ENCODE measurements around the gene SMARCA4. TPM values are rescaled to one million over a fixed set of nuclear protein-coding genes. Genes with fewer than 3 reads are reported as not detected.
A peak's percentile ranks its signal among the peaks of the same experiment; 100 is the strongest.
"Not testable (repeated sequence)": the region's sequence is repeated elsewhere in the genome, so short reads cannot be mapped to it uniquely, and the experiment has no call there.

Gene SMARCA4
- polyA plus RNA-seq, 4 donors, result 75.6 to 163 (median 148) TPM

DNA sequence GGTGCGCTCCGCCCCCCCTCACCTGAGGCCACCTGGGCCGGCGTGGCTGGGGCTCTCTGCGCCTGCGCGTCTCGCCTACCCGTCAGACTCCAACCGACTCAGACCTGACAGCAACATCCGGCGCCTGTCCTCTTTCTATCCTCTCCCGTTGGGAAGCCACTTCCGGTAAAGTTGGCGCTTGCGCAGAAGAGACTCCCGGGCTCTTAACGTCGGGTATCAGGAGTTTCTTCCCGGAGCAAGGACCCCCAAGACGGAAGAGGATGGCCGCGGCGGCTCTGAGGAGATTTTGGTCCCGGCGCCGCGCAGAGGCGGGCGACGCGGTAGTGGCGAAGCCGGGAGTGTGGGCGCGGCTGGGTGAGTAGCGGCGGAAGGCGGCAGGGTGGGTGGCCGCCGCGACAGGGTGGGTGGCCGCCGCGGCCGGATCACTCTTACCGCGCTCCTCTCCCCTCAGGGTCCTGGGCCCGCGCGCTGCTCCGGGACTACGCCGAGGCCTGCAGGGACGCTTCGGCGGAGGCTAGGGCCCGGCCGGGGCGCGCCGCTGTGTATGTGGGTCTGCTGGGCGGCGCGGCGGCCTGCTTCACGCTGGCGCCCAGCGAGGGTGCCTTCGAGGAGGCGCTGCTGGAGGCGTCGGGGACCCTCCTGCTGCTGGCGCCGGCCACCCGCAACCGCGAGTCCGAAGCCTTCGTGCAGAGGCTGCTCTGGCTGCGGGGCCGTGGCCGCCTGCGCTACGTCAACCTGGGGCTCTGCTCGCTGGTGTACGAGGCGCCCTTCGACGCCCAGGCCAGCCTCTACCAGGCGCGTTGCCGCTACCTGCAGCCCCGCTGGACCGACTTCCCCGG, 32.0 kb upstream of the SMARCA4 start, which contains the start of the genes TIMM29 and YIPF2:
Gene TIMM29, plus strand, starts transcription at position 249 of the 839 bp plus-strand sequence. Its CDS starts 12 bp downstream, at position 261.
Gene YIPF2, minus strand, starts transcription at position 77 of the 839 bp plus-strand sequence. CDS start 229 bp downstream, outside the sequence.
- DNase-seq (ENCODE audit: low read depth in 4 of 4, low spot score in 3 of 4), result peak; percentile 96 to 99 (median 99)

DNA sequence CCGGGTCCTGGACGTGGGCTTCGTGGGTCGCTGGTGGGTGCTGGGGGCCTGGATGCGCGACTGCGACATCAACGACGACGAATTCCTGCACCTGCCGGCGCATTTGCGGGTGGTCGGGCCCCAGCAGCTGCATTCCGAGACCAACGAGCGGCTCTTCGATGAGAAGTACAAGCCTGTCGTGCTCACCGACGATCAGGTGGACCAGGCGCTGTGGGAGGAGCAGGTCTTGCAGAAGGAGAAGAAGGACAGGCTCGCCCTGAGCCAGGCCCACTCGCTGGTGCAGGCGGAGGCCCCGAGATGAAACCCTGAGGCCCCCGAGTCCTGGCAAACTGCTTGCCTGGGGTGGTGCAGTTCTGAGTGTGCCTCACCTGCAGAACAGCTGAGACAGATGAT, 31.4 kb upstream of the SMARCA4 start:
- no peak for DNase-seq (ENCODE audit: low read depth in 4 of 4, low spot score in 3 of 4)

DNA sequence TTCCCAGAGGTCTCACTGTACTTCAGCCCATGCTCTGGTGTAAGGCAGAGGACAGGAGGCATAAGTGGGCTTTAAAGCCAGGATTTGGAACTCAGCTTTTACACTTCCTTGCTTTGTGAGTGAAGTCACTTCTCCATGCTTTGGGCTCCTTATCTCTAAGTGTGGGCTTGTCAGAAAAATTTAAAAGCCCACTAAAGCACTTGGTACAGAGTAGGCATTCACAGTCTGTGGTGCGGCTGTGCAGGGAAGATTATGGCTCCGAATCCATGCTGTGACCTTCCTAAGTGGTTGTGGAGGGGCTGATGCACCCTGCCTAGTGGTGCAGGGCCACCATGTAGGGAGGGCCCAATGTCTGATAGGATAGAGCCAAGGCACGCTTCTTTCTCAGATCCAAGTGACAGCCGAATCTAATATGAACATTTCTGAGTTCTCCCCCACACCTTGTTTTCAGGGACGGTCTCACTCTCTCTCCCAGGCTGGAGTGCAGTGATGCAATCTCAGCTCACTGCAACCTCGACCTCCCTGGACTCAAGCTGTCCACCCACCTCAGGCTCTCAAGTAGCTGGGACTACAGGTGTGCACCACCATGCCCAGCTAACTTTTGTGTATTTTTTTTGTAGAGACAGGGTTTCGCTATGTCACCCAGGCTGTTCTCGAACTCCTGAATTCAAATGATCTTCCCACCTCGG, 25.3 kb upstream of the SMARCA4 start:
- DNase-seq (ENCODE audit: low read depth in 4 of 4, low spot score in 3 of 4), result no peak

DNA sequence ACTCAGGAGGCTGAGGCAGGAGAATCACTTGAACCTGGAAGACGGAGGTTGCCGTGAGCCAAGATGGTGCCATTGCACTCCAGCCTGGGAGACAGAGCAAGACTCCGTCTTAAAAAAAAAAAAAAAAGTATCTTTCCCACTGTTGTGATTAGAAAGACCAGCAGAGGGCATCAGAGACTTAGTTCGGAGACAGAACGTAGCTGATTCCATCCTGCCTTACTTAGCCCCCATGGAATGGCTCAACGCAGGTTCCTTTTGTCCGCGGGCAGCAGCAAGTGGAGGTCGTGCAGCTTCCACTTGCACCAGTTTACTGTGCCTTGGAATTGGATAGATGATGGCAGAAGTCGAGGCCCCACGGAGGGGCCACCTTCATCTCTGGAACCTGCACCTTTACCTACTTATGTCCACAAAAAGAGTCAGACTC, 24.2 kb upstream of the SMARCA4 start:
- peak; percentile 42 to 72 (median 60) for DNase-seq (ENCODE audit: low read depth in 4 of 4, low spot score in 3 of 4)

DNA sequence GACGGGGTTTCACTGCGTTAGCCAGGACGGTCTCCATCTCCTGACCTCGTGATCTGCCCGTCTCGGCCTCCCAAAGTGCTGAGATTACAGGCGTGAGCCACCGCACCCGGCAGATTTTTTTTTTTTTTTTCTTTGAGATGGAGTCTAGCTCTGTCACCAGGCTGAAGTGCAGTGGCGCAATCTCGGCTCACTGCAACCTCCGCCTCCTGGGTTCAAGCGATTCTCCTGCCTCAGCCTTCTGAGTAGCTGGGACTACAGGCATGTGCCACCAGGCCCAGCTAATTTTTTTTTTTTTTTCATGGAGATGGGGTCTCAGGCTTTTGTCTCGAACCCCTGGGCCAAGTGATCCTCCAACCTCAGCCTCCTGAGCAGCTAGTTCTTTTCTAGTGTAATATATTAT, 19.2 kb upstream of the SMARCA4 start:
- not testable (repeated sequence) for DNase-seq (ENCODE audit: low read depth in 4 of 4, low spot score in 3 of 4)

DNA sequence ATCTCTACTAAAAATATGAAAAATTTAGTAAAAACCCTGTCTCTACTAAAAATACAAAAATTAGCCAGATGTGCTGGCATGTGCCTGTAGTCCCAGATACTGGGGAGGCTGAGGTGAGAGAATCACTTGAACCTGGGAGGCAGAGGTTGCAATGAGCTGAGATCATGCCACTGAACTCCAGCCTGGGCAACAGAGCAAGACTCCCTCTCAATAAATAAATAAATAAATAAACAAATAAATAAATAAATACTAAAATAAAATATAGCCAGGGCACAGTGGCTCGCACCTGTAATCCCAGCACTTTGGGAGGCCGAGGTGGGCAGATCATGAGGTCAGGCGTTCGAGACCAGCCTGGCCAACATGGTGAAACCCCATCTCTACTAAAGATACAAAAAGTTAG, 17.4 kb upstream of the SMARCA4 start:
- DNase-seq (ENCODE audit: low read depth in 4 of 4, low spot score in 3 of 4), result not testable (repeated sequence)

DNA sequence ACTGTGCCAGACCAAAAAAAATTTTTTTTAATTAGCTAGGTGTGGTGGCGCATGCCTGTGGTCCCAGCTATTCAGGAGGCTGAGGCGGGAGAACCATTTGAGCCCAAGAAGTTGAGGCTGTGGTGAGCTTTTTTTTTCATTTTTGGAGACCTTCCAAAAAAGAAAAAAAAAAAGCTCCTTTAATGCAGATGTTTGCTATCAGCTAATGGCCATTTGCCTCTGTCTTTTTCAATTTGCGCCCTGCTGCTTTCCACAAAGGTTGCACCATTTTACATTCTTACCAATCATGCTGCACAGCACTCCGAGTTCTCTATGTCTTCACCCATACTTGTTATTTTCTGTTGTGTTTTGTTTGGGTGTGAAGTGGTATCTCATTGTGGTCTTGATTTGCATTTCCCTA, 15.6 kb upstream of the SMARCA4 start:
- DNase-seq (ENCODE audit: low read depth in 4 of 4, low spot score in 3 of 4), result no peak

- no peak for DNase-seq (ENCODE audit: low read depth in 4 of 4, low spot score in 3 of 4)
Measured at GRCh38 chr19:10946958-10947657, 13.7 kb upstream of the SMARCA4 start.

GRCh38 chr19:10952809-10953208, 8.0 kb upstream of the SMARCA4 start:
- no peak for DNase-seq (ENCODE audit: low read depth in 4 of 4, low spot score in 3 of 4)

GRCh38 chr19:10959277-10959968, 1.4 kb upstream of the SMARCA4 start:
- not testable (repeated sequence) for DNase-seq (ENCODE audit: low read depth in 4 of 4, low spot score in 3 of 4)

DNA sequence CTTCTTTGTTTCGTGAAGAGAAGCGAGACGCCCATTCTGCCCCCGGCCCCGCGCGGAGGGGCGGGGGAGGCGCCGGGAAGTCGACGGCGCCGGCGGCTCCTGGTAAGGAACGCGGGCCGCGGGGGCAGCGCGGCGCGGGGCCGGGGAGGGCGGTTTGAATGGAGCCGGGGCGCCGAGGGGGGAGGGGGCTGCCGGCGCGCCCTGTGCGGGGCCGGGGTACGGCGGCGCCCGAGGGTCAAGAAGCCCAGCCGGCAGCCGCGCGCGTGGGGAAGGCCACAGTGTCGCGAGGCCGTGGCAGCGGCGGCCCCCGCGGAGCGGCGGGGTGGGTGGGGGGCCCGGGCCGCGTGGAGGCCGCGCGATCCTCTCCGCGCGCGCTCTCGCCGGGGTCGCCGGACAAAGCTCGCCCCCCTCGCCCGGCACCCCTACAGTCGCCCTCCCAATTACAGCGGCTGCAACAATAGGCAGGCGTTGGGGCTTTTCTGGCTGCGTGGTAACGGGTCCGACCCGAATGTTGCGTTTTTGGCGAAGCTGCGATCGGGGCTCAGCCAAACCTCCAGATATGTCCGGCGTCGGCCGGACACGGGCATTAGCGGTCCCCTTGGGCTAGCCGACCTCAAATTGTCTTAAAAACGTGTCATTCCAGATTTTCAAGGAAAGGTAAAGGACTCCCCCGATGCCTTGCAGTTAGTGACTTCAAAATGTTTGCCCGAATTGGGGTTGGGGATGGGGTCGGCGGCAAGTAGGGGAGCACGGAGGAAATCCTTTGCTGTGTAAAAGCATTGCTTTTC, 437 bp downstream of the SMARCA4 start:
- DNase-seq (ENCODE audit: low read depth in 4 of 4, low spot score in 3 of 4), result no peak

DNA sequence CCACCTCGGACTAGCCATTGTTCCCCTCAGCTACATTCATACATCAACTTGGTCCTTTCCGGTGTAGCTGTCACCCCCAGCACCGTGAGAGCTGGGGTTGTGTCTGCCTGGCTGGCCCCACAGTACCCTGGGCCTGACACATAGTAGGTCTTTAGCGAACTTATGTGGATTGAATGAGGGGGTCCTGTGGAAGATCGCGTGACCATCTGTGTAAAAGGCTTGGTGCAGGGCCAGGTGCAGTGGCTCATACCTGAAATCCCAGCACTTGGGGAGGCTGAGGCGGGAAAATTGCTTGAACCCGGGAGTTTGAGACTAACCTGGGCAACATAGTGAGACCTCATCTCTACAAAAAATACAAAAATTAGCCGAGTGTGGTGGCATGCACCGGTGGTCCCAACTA, 2.0 kb downstream of the SMARCA4 start:
- DNase-seq (ENCODE audit: low read depth in 4 of 4, low spot score in 3 of 4), result no peak

DNA sequence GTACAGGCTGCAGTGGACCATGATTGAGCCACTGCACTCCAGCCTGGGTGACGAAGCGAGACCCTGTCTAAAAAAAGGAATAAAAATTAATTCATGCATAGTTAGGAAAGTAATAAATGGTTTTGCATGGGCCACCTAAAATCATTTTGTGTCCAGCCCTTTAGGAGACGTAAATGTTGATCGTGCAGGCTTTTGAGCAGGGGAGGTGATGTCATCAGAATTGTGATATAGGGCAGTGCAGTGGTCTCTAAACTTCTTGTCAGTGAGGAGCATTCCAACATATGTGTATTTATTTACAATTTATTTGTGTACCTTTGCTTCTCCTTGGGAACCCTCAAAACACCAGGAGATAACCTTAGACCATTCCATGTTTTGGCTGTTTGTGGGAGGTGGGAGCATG, 3.0 kb downstream of the SMARCA4 start:
- no peak for DNase-seq (ENCODE audit: low read depth in 4 of 4, low spot score in 3 of 4)

DNA sequence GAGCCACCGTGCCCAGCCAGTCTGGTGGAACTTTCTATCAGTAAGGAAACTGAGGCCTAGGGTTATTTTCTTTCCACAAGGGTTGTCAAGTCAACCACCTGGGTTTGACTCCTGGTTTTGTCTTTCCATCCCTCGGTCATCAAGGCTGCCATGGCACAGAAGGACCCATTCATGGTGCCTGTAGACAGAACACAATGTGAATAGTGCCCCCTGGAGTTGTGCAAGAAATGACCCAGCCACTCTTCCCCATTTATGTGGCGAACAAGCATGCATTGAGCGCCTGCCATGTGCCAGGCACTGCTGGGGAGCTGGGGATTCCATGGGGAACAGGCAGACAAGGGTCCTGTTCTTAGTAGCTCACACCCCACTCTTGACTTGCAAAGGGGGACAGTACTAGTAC, 4.1 kb downstream of the SMARCA4 start:
- DNase-seq (ENCODE audit: low read depth in 4 of 4, low spot score in 3 of 4), result no peak

DNA sequence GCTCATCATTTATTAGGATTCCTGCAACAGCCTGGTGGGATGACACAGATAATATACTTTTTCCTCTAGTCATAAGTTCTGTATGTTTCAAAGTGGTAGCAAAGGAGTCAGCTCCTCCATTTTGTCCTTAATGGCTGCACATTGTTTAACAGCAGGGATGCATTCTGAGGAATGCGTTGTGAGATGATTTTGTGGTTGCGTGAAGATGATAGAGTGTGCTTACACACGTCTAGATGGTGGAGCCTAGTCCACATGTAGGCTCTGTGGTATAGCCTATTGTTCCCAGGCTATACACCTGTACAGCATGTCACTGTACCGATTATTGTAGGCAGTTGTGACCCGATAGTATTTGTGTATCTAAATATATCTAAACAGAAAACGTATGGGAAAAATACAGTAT, 4.6 kb downstream of the SMARCA4 start:
- no peak for DNase-seq (ENCODE audit: low read depth in 4 of 4, low spot score in 3 of 4)

DNA sequence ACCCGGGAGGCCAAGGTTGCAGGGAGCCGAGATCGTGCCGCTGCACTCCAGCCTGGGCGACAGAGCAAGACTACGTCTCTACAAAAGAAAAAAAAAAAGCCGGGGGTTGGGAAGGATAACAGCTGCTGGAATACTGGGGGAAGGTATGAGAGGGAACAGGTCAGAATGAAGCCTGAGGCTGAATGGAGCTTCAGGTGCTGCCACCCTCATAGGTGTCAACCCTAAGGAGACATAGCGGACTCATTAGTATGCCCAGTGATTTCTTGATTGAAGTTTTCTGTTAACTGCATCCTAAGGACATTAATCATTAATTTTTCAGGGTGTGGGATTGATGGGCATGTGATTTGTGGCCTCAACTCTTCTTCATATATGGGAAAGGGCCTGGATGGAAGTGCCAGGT, 6.0 kb downstream of the SMARCA4 start:
- no peak for DNase-seq (ENCODE audit: low read depth in 4 of 4, low spot score in 3 of 4)

- DNase-seq (ENCODE audit: low read depth in 4 of 4, low spot score in 3 of 4), result no peak
Measured at GRCh38 chr19:10968527-10969135, 7.8 kb downstream of the SMARCA4 start.

DNA sequence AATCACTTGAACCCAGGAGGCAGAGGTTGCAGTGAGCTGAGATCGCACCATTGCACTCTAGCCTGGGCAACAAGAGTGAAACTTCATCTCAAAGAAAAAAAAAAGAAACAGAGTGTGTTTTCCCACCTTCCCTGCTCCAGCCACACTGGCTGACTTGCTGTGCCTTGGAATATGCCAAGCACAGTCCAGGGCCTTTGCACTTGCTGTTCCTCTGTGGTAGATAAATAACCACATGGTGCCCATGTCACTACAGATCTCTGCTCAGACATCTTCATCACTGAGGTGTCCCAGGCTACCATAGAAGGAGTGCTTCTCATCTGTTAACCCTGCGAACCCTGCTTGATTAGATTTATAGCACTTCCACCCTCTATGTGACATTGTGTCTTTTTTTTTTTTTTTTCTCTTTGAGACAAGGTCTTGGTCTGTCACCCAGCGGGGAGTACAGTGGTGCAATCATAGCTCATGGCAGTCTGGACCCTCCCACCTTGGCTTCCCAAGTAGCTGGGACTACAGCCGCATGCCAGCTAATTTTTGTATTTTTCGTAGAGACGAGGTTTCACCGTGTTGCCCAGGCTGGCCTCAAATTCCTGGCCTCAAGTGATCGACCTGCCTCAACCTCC, 10.4 kb downstream of the SMARCA4 start:
- DNase-seq (ENCODE audit: low read depth in 4 of 4, low spot score in 3 of 4), result no peak

Data from left renal pelvis (tissue), 4 donors.